GM18511 (cell line): ENCODE data around the gene MALAT1.
"Not testable (repeated sequence)": the region's sequence is repeated elsewhere in the genome, so short reads cannot be mapped to it uniquely, and the experiment has no call there.

Experiments used
- ATAC-seq: cut with Tn5 transposase; IDR thresholded peaks from one replicate; pipeline ENCODE4 v1.9.1; 2021; ENCODE audit warnings: mild to moderate bottlenecking, moderate library complexity; ENCODE audit not compliant: unreplicated experiment

The MALAT1 gene

GRCh38 chr11:65498977-65499712 lies at the start of gene MALAT1:
Gene MALAT1 (plus strand): TSS chr11:65499045.
- no peak for ATAC-seq

GRCh38 chr11:65451301-65451700 lies 47.5 kb upstream of the MALAT1 start:
- ATAC-seq = not testable (repeated sequence)

GRCh38 chr11:65452259-65452658 lies 46.6 kb upstream of the MALAT1 start:
- ATAC-seq = not testable (repeated sequence)

- ATAC-seq = no peak
These were observed 45.9 kb upstream of the MALAT1 start for GRCh38 chr11:65452806-65453490.

GRCh38 chr11:65454311-65454695 lies 44.5 kb upstream of the MALAT1 start:
- ATAC-seq = no peak

- peak; percentile 93 for ATAC-seq
These were observed 44.0 kb upstream of the MALAT1 start for GRCh38 chr11:65454696-65455456.

- no peak for ATAC-seq
These were observed 42.4 kb upstream of the MALAT1 start for GRCh38 chr11:65456418-65456817.

- ATAC-seq = no peak
These were observed 39.3 kb upstream of the MALAT1 start for GRCh38 chr11:65459552-65459951.

- not testable (repeated sequence) for ATAC-seq
These were observed 33.4 kb upstream of the MALAT1 start for GRCh38 chr11:65465471-65465870.

- ATAC-seq = not testable (repeated sequence)
These were observed 31.5 kb upstream of the MALAT1 start for GRCh38 chr11:65467306-65467705.

- ATAC-seq = peak; percentile 45
These were observed 29.9 kb upstream of the MALAT1 start for GRCh38 chr11:65468874-65469333.

GRCh38 chr11:65470433-65471049 lies 28.3 kb upstream of the MALAT1 start:
- no peak for ATAC-seq

GRCh38 chr11:65471447-65471891 lies 27.4 kb upstream of the MALAT1 start:
- peak; percentile 37 for ATAC-seq

- not testable (repeated sequence) for ATAC-seq
These were observed 26.1 kb upstream of the MALAT1 start for GRCh38 chr11:65472588-65473277.

- ATAC-seq = no peak
These were observed 25.5 kb upstream of the MALAT1 start for GRCh38 chr11:65473278-65473860.

- ATAC-seq = no peak
These were observed 24.0 kb upstream of the MALAT1 start for GRCh38 chr11:65474864-65475263.

GRCh38 chr11:65476632-65477148 lies 22.2 kb upstream of the MALAT1 start:
- ATAC-seq = no peak

- ATAC-seq = peak; percentile 87
These were observed 21.5 kb upstream of the MALAT1 start for GRCh38 chr11:65477149-65477965.
